ENCODE measurements around the gene MAP3K10. TPM values are rescaled to one million over a fixed set of nuclear protein-coding genes. Genes with fewer than 3 reads are reported as not detected.

The MAP3K10 gene
- total RNA-seq, 3 donors from 2014 or later = 6.1 to 13.5 (median 10.2) TPM

- intact Hi-C loops (cut with DNase I; ENCODE audit: low total_unique reads) = no loop called here
- H3K9me3 ChIP-seq = no peaks in the 10 kb centered on the region
- no peaks in the 10 kb centered on the region for H3K36me3 ChIP-seq
- DNase-seq (ENCODE audit: low spot score in 2 of 2) = no peak
- peaks cover 0 to 10% of the 10 kb centered on the region in 2 donors for H3K4me1 ChIP-seq
- H3K27me3 ChIP-seq = no peaks in the 10 kb centered on the region
- TF ChIP-seq CTCF (IDR thresholded peaks at IDR 0.05) (no peak), POLR2A (IDR thresholded peaks at IDR 0.05) (no peak), POLR2AphosphoS5 (IDR thresholded peaks at IDR 0.05) (no peak)
- peak overlapping the region in 2 of 3 donors; percentile 95 to 96 for H3K4me3 ChIP-seq
- no peak overlapping the region for H3K27ac ChIP-seq
These were observed 1.7 kb downstream of the MAP3K10 start for GRCh38 chr19:40192758-40193586.

- H3K9me3 ChIP-seq = no peaks in the 10 kb centered on the region
- no peaks in the 10 kb centered on the region for H3K36me3 ChIP-seq
- no peak overlapping the region for H3K27ac ChIP-seq
- no peak for DNase-seq (ENCODE audit: low spot score in 2 of 2)
- intact Hi-C loops (cut with DNase I; ENCODE audit: low total_unique reads) = no loop called here
- H3K27me3 ChIP-seq = no peaks in the 10 kb centered on the region
- no peak for TF ChIP-seq CTCF (IDR thresholded peaks at IDR 0.05)
- no peak overlapping the region for H3K4me3 ChIP-seq
- peaks cover 0 to 10% of the 10 kb centered on the region in 2 donors for H3K4me1 ChIP-seq
These were observed 2.3 kb downstream of the MAP3K10 start for GRCh38 chr19:40193587-40193849.

- intact Hi-C loops (cut with DNase I; ENCODE audit: low total_unique reads) = no loop called here
- H3K27ac ChIP-seq = no peak overlapping the region
- no peak for DNase-seq (ENCODE audit: low spot score in 2 of 2)
- H3K4me3 ChIP-seq = no peak overlapping the region
- H3K36me3 ChIP-seq = no peaks in the 10 kb centered on the region
- no peaks in the 10 kb centered on the region for H3K9me3 ChIP-seq
- H3K27me3 ChIP-seq = no peaks in the 10 kb centered on the region
- no peaks in the 10 kb centered on the region for H3K4me1 ChIP-seq
- TF ChIP-seq CTCF (IDR thresholded peaks at IDR 0.05) = no peak
- no peak for TF ChIP-seq POLR2AphosphoS5 (IDR thresholded peaks at IDR 0.05)
These were observed 7.2 kb downstream of the MAP3K10 start for GRCh38 chr19:40198272-40198990.

- intact Hi-C loops (cut with DNase I; ENCODE audit: low total_unique reads) = no loop called here
- Histone ChIP-seq H3K27ac (no peak overlapping the region), H3K27me3 (no peaks in the 10 kb centered on the region), H3K4me1 (no peaks in the 10 kb centered on the region), H3K36me3 (no peaks in the 10 kb centered on the region), H3K4me3 (no peak overlapping the region), H3K9me3 (peaks cover 6 to 8% of the 10 kb centered on the region in 2 donors)
- no peak for TF ChIP-seq POLR2AphosphoS5 (IDR thresholded peaks at IDR 0.05)
- TF ChIP-seq POLR2A (IDR thresholded peaks at IDR 0.05) = no peak
- no peak for TF ChIP-seq CTCF (IDR thresholded peaks at IDR 0.05)
- no peak for DNase-seq (ENCODE audit: low spot score in 2 of 2)
These were observed 9.3 kb downstream of the MAP3K10 start for GRCh38 chr19:40200341-40201099.

- no peaks in the 10 kb centered on the region for H3K27me3 ChIP-seq
- no peaks in the 10 kb centered on the region for H3K36me3 ChIP-seq
- TF ChIP-seq POLR2AphosphoS5 (IDR thresholded peaks at IDR 0.05) (no peak), CTCF (IDR thresholded peaks at IDR 0.05) (no peak), POLR2A (IDR thresholded peaks at IDR 0.05) (no peak)
- no peak overlapping the region for H3K27ac ChIP-seq
- peaks cover 6 to 8% of the 10 kb centered on the region in 2 donors for H3K9me3 ChIP-seq
- intact Hi-C loops (cut with DNase I; ENCODE audit: low total_unique reads) = no loop called here
- H3K4me1 ChIP-seq = no peaks in the 10 kb centered on the region
- no peak for DNase-seq (ENCODE audit: low spot score in 2 of 2)
- H3K4me3 ChIP-seq = no peak overlapping the region
These were observed 13.2 kb downstream of the MAP3K10 start for GRCh38 chr19:40204381-40204780.

All from breast epithelium (tissue), 4 donors.